Uterus (tissue), 2 donors: ENCODE data around the gene ASB6.

Source experiments
- CTCF ChIP-seq, 4 experiments: fragments of 200-600 bp in 2 of 4; fragments of 450-650 bp in 2 of 4; sonication (generic) in 2 of 4; IDR thresholded peaks; one replicate each; pipeline ENCODE4 v1.5.1; 2016 to 2019; ENCODE audit warnings: antibody characterized with exemption in 4 of 4, mild to moderate bottlenecking in 2 of 4, moderate library complexity in 1 of 4
- POLR2A ChIP-seq, 2 donors: fragments of 450-650 bp; IDR thresholded peaks; one replicate each; pipeline ENCODE4 v1.6.1; 2016; ENCODE audit warnings: antibody characterized with exemption in 2 of 2, mild to moderate bottlenecking in 1 of 2, moderate library complexity in 1 of 2

- TF ChIP-seq CTCF (IDR thresholded peaks at IDR 0.05), result no peak
- no peak for TF ChIP-seq POLR2A (IDR thresholded peaks at IDR 0.05)
These were observed 33.7 kb upstream of the ASB6 start for GRCh38 chr9:129675620-129676019.
